ENCODE data around the gene ADAM11. TPM values are rescaled to one million over a fixed set of nuclear protein-coding genes. Genes with fewer than 3 reads are reported as not detected.

The ADAM11 gene
- total RNA-seq, 1 experiment from 2014 or later = 0.72 TPM

- Histone ChIP-seq H3K4me3 (no peak overlapping the region), H3K9me3 (no peaks in the 10 kb centered on the region), H3K36me3 (no peaks in the 10 kb centered on the region), H3K27me3 (peaks cover 9% of the 10 kb centered on the region)
- no peak for DNase-seq
Observed at GRCh38 chr17:44769230-44769629, 10.4 kb downstream of the ADAM11 start.

GRCh38 chr17:44769647-44770084 is 10.9 kb downstream of the ADAM11 start:
- Histone ChIP-seq H3K27me3 (peaks cover 9% of the 10 kb centered on the region), H3K9me3 (no peaks in the 10 kb centered on the region), H3K4me3 (no peak overlapping the region), H3K36me3 (no peaks in the 10 kb centered on the region)
- DNase-seq = no peak

GRCh38 chr17:44770166-44770925 is 11.6 kb downstream of the ADAM11 start:
- no peaks in the 10 kb centered on the region for H3K36me3 ChIP-seq
- peaks cover 9% of the 10 kb centered on the region for H3K27me3 ChIP-seq
- no peak overlapping the region for H3K4me3 ChIP-seq
- DNase-seq = no peak
- no peaks in the 10 kb centered on the region for H3K9me3 ChIP-seq

- no peak for DNase-seq
- no peak overlapping the region for H3K4me3 ChIP-seq
- no peaks in the 10 kb centered on the region for H3K9me3 ChIP-seq
- H3K27me3 ChIP-seq = peaks cover 9% of the 10 kb centered on the region
- no peaks in the 10 kb centered on the region for H3K36me3 ChIP-seq
Observed at GRCh38 chr17:44772308-44773045, 13.7 kb downstream of the ADAM11 start.

GRCh38 chr17:44773140-44773539 is 14.4 kb downstream of the ADAM11 start:
- no peaks in the 10 kb centered on the region for H3K36me3 ChIP-seq
- no peak overlapping the region for H3K4me3 ChIP-seq
- H3K27me3 ChIP-seq = peaks cover 9% of the 10 kb centered on the region
- no peaks in the 10 kb centered on the region for H3K9me3 ChIP-seq
- DNase-seq = no peak

GRCh38 chr17:44774271-44775135 is 15.7 kb downstream of the ADAM11 start:
- Histone ChIP-seq H3K4me3 (peak overlapping the region; percentile 50), H3K36me3 (no peaks in the 10 kb centered on the region), H3K27me3 (peaks cover 9% of the 10 kb centered on the region), H3K9me3 (no peaks in the 10 kb centered on the region)
- peak; percentile 79 for DNase-seq

- no peaks in the 10 kb centered on the region for H3K9me3 ChIP-seq
- H3K36me3 ChIP-seq = no peaks in the 10 kb centered on the region
- H3K27me3 ChIP-seq = peaks cover 9% of the 10 kb centered on the region
- DNase-seq = peak; percentile 96
- H3K4me3 ChIP-seq = peak overlapping the region; percentile 50
Observed at GRCh38 chr17:44775136-44775837, 16.5 kb downstream of the ADAM11 start.

GRCh38 chr17:44775838-44776621 is 17.2 kb downstream of the ADAM11 start:
- Histone ChIP-seq H3K9me3 (no peaks in the 10 kb centered on the region), H3K27me3 (peaks cover 9% of the 10 kb centered on the region), H3K4me3 (peak overlapping the region; percentile 50), H3K36me3 (no peaks in the 10 kb centered on the region)
- no peak for DNase-seq

GRCh38 chr17:44776628-44777393 is 18.0 kb downstream of the ADAM11 start:
- Histone ChIP-seq H3K36me3 (no peaks in the 10 kb centered on the region), H3K9me3 (no peaks in the 10 kb centered on the region)
- DNase-seq = no peak

GRCh38 chr17:44777394-44778348 is 18.9 kb downstream of the ADAM11 start:
- no peak overlapping the region for H3K4me3 ChIP-seq
- no peaks in the 10 kb centered on the region for H3K36me3 ChIP-seq
- peaks cover 9% of the 10 kb centered on the region for H3K27me3 ChIP-seq
- no peaks in the 10 kb centered on the region for H3K9me3 ChIP-seq
- DNase-seq = no peak

More at GRCh38 chr17:44776628-44777393, 18.0 kb downstream of the ADAM11 start:
- Histone ChIP-seq H3K4me3 (no peak overlapping the region), H3K27me3 (peaks cover 9% of the 10 kb centered on the region)

GRCh38 chr17:44778656-44779210 is 19.9 kb downstream of the ADAM11 start:
- no peak for DNase-seq

GRCh38 chr17:44779211-44780025 is 20.6 kb downstream of the ADAM11 start:
- DNase-seq = peak; percentile 76

More at GRCh38 chr17:44778656-44779210, 19.9 kb downstream of the ADAM11 start:
- Histone ChIP-seq H3K27me3 (peaks cover under 1% of the 10 kb centered on the region), H3K36me3 (no peaks in the 10 kb centered on the region), H3K4me3 (no peak overlapping the region), H3K9me3 (no peaks in the 10 kb centered on the region)

GRCh38 chr17:44780161-44780560 is 21.4 kb downstream of the ADAM11 start:
- Histone ChIP-seq H3K27me3 (no peaks in the 10 kb centered on the region), H3K4me3 (no peak overlapping the region), H3K36me3 (no peaks in the 10 kb centered on the region), H3K9me3 (no peaks in the 10 kb centered on the region)
- no peak for DNase-seq

More at GRCh38 chr17:44779211-44780025, 20.6 kb downstream of the ADAM11 start:
- Histone ChIP-seq H3K36me3 (no peaks in the 10 kb centered on the region), H3K4me3 (peak overlapping the region; percentile 24), H3K9me3 (no peaks in the 10 kb centered on the region), H3K27me3 (no peaks in the 10 kb centered on the region)
